ENCODE data around the gene CCND1. TPM values are rescaled to one million over a fixed set of nuclear protein-coding genes. Genes with fewer than 3 reads are reported as not detected.
"Not testable (repeated sequence)": the region's sequence is repeated elsewhere in the genome, so short reads cannot be mapped to it uniquely, and the experiment has no call there.

CCND1 gene
- total RNA-seq, 1 experiment from 2014 or later, result 2,517 TPM

GRCh38 chr11:69694781-69695180 is 53.8 kb downstream of the CCND1 start:
- POLR2A ChIA-PET (ENCODE audit: low non-redundant PET), result no interaction called here
- no TSS peak for BruUV-seq (replicated peaks)
- H3K4me1 ChIP-seq (ENCODE audit: insufficient read depth, low read length, poor library complexity, severe bottlenecking), result no peaks in the 10 kb centered on the region
- no peaks in the 10 kb centered on the region for H3K27me3 ChIP-seq (replicated peaks; ENCODE audit: insufficient read depth, low read depth, low read length, poor library complexity)
- no peak for DNase-seq (ENCODE audit: low spot score)
- no peak overlapping the region for H3K27ac ChIP-seq (ENCODE audit: low read depth, low read length, poor library complexity, severe bottlenecking)
- no peak overlapping the region for H3K4me3 ChIP-seq (ENCODE audit: low read depth, low read length, poor library complexity, severe bottlenecking)
- intact Hi-C loops (cut with micrococcal nuclease; ENCODE audit: unreplicated experiment), result no loop called here
- H3K36me3 ChIP-seq (ENCODE audit: insufficient read depth, low read length, poor library complexity, severe bottlenecking), result no peaks in the 10 kb centered on the region
- H3K9me3 ChIP-seq (ENCODE audit: low read depth, low read length, poor library complexity, severe bottlenecking), result no peaks in the 10 kb centered on the region
- CTCF ChIA-PET, result no interaction called here
- no peak for TF ChIP-seq CTCF (conservative IDR thresholded peaks at IDR 0.05; ENCODE audit: low read depth, low read length)
- TF ChIP-seq EZH2 (IDR thresholded peaks at IDR 0.05; ENCODE audit: borderline replicate concordance, low read depth, low read length, poor library complexity, severe bottlenecking), result no peak

- Histone ChIP-seq H3K4me1 (ENCODE audit: insufficient read depth, low read length, poor library complexity, severe bottlenecking) (no peaks in the 10 kb centered on the region), H3K27me3 (replicated peaks; ENCODE audit: insufficient read depth, low read depth, low read length, poor library complexity) (no peaks in the 10 kb centered on the region), H3K36me3 (ENCODE audit: insufficient read depth, low read length, poor library complexity, severe bottlenecking) (no peaks in the 10 kb centered on the region), H3K9me3 (ENCODE audit: low read depth, low read length, poor library complexity, severe bottlenecking) (no peaks in the 10 kb centered on the region), H3K27ac (ENCODE audit: low read depth, low read length, poor library complexity, severe bottlenecking) (no peak overlapping the region), H3K4me3 (ENCODE audit: low read depth, low read length, poor library complexity, severe bottlenecking) (no peak overlapping the region)
- intact Hi-C loops (cut with micrococcal nuclease; ENCODE audit: unreplicated experiment), result no loop called here
- ChIA-PET CTCF (interaction anchor here (0.7 kb wide), 2 partner anchors 10 to 390 kb away, joined by 3 to 4 read pairs; no protein-coding TSS in a partner anchor), POLR2A (ENCODE audit: low non-redundant PET) (no interaction called here)
- no TSS peak for BruUV-seq (replicated peaks)
- DNase-seq (ENCODE audit: low spot score), result no peak
- TF ChIP-seq CTCF (conservative IDR thresholded peaks at IDR 0.05; ENCODE audit: low read depth, low read length) (no peak), EZH2 (IDR thresholded peaks at IDR 0.05; ENCODE audit: borderline replicate concordance, low read depth, low read length, poor library complexity, severe bottlenecking) (no peak)
Observed at GRCh38 chr11:69695581-69695980, 54.6 kb downstream of the CCND1 start.

- H3K27me3 ChIP-seq (replicated peaks; ENCODE audit: insufficient read depth, low read depth, low read length, poor library complexity); H3K9me3 ChIP-seq (ENCODE audit: low read depth, low read length, poor library complexity, severe bottlenecking); H3K27ac ChIP-seq (ENCODE audit: low read depth, low read length, poor library complexity, severe bottlenecking); intact Hi-C loops (cut with micrococcal nuclease; ENCODE audit: unreplicated experiment); H3K4me1 ChIP-seq (ENCODE audit: insufficient read depth, low read length, poor library complexity, severe bottlenecking); H3K36me3 ChIP-seq (ENCODE audit: insufficient read depth, low read length, poor library complexity, severe bottlenecking); POLR2A ChIA-PET (ENCODE audit: low non-redundant PET); H3K4me3 ChIP-seq (ENCODE audit: low read depth, low read length, poor library complexity, severe bottlenecking); DNase-seq (ENCODE audit: low spot score); BruUV-seq (replicated peaks): not testable (repeated sequence)
- CTCF ChIA-PET, result interaction anchor here (0.7 kb wide), 1 partner anchor 391 kb away, joined by 4 read pairs; no protein-coding TSS in a partner anchor
Observed at GRCh38 chr11:69695995-69696394, 55.0 kb downstream of the CCND1 start.

- Histone ChIP-seq H3K4me3 (ENCODE audit: low read depth, low read length, poor library complexity, severe bottlenecking) (no peak overlapping the region), H3K4me1 (ENCODE audit: insufficient read depth, low read length, poor library complexity, severe bottlenecking) (no peaks in the 10 kb centered on the region), H3K9me3 (ENCODE audit: low read depth, low read length, poor library complexity, severe bottlenecking) (no peaks in the 10 kb centered on the region), H3K27me3 (replicated peaks; ENCODE audit: insufficient read depth, low read depth, low read length, poor library complexity) (peaks cover 9% of the 10 kb centered on the region), H3K36me3 (ENCODE audit: insufficient read depth, low read length, poor library complexity, severe bottlenecking) (no peaks in the 10 kb centered on the region), H3K27ac (ENCODE audit: low read depth, low read length, poor library complexity, severe bottlenecking) (no peak overlapping the region)
- no peak for TF ChIP-seq EZH2 (IDR thresholded peaks at IDR 0.05; ENCODE audit: borderline replicate concordance, low read depth, low read length, poor library complexity, severe bottlenecking)
- TF ChIP-seq CTCF (conservative IDR thresholded peaks at IDR 0.05; ENCODE audit: low read depth, low read length), result no peak
- BruUV-seq (replicated peaks), result no TSS peak
- intact Hi-C loops (cut with micrococcal nuclease; ENCODE audit: unreplicated experiment), result no loop called here
- no peak for DNase-seq (ENCODE audit: low spot score)
- POLR2A ChIA-PET (ENCODE audit: low non-redundant PET), result no interaction called here
- CTCF ChIA-PET, result no interaction called here
Observed at GRCh38 chr11:69696749-69697468, 56.0 kb downstream of the CCND1 start.

Measured in A673 (cell line).